Measurements from ENCODE around the gene ZNF683.

GRCh38 chr1:26327956-26328362 is 44.6 kb downstream of the ZNF683 start:
- TF ChIP-seq CTCF (IDR thresholded peaks at IDR 0.05) (no peak), POLR2A (IDR thresholded peaks at IDR 0.05) (no peak)

Data from right lobe of liver (tissue), 4 donors.